Mesothelial cell of epicardium (in vitro differentiated cells): ENCODE data around the gene DDX1. TPM values are rescaled to one million over a fixed set of nuclear protein-coding genes. Genes with fewer than 3 reads are reported as not detected.
A peak's percentile ranks its signal among the peaks of the same experiment; 100 is the strongest.

Source experiments
- DNase-seq, 2 experiments: peaks; one replicate each; pipeline ENCODE4 v3.0.0; 2021; ENCODE audit warnings: low spot score in 2 of 2; ENCODE audit not compliant: unreplicated experiment in 2 of 2
- H3K27ac Mint-ChIP-seq: 2 replicates; pipeline ENCODE4 v1.8.0; 2021; ENCODE audit warnings: mixed read lengths
- H3K27me3 Mint-ChIP-seq: 2 replicates; pipeline ENCODE4 v1.8.0; 2021; ENCODE audit warnings: low read depth, mixed read lengths
- H3K36me3 Mint-ChIP-seq: 2 replicates; pipeline ENCODE4 v1.8.0; 2021; ENCODE audit warnings: mixed read lengths
- H3K4me1 Mint-ChIP-seq: 2 replicates; pipeline ENCODE4 v1.8.0; 2021; ENCODE audit warnings: mixed read lengths
- H3K4me3 Mint-ChIP-seq: 2 replicates; pipeline ENCODE4 v1.8.0; 2021; ENCODE audit warnings: mild to moderate bottlenecking, moderate library complexity, mixed read lengths
- H3K9me3 Mint-ChIP-seq: 2 replicates; pipeline ENCODE4 v1.8.0; 2021; ENCODE audit warnings: mixed read lengths
- CTCF ChIP-seq: fragments of 200-600 bp; sonication (generic); IDR thresholded peaks from one replicate; pipeline ENCODE4 v1.5.0; 2021; ENCODE audit warnings: antibody characterized with exemption; ENCODE audit not compliant: unreplicated experiment
- total RNA-seq: library from RNA; stranded (reverse); gene quantifications from 3 replicates; pipeline ENCODE4 v1.2.1, GENCODE V29; 2021

Gene DDX1
- total RNA-seq, 1 donor from 2014 or later = 88.9 TPM

- peaks cover 54% of the 10 kb centered on the region for H3K4me1 Mint-ChIP-seq
- H3K27me3 Mint-ChIP-seq = no peaks in the 10 kb centered on the region
- peaks cover 18% of the 10 kb centered on the region for H3K36me3 Mint-ChIP-seq
- DNase-seq = no peak
- peak overlapping the region; percentile 53 for H3K27ac Mint-ChIP-seq
- no peak for TF ChIP-seq CTCF
- H3K4me3 Mint-ChIP-seq = no peak overlapping the region
- peaks cover 11% of the 10 kb centered on the region for H3K9me3 Mint-ChIP-seq
Observed at GRCh38 chr2:15641530-15641982, 49.9 kb downstream of the DDX1 start.

- H3K27ac Mint-ChIP-seq = peak overlapping the region; percentile 53
- DNase-seq = no peak
- H3K27me3 Mint-ChIP-seq = no peaks in the 10 kb centered on the region
- no peak overlapping the region for H3K4me3 Mint-ChIP-seq
- H3K36me3 Mint-ChIP-seq = peaks cover 18% of the 10 kb centered on the region
- H3K9me3 Mint-ChIP-seq = peaks cover 11% of the 10 kb centered on the region
- no peak for TF ChIP-seq CTCF
- peaks cover 48% of the 10 kb centered on the region for H3K4me1 Mint-ChIP-seq
Observed at GRCh38 chr2:15642011-15642814, 50.5 kb downstream of the DDX1 start.

DNA sequence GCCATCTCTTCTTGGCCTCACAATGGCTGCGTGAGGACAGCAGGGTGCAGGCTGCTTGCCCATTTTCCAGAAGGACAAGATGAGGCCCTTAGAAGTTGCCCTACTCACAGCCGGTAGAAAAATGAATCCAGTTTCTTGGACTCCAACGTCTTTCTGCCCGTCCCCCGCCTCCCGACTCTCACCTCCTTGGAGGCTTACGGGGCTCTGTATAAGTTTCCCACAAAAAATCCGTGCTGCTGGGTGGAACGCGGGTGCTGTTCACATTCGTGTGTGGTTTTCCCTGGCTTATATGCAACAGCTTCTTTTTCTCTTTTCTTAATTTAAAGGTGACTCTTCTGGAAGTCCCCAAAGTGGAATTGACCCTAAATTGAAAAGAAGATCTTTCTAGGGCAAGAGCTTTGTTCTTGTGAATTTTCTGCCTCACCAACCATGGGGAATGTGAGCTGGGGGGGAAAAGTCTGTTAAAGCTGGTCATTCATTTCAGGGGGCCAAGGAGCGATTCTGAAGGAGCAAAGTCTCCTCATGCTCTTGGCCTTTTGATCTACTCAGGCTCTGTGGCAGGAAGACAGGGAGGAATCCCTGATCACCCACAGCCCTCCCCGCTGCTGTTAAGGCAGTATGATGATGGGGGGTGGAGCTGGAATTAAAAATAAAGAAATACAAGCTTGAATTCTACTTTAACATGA is 51.3 kb downstream of the DDX1 start:
- no peak for TF ChIP-seq CTCF
- no peak for DNase-seq
- H3K27me3 Mint-ChIP-seq = no peaks in the 10 kb centered on the region
- no peak overlapping the region for H3K4me3 Mint-ChIP-seq
- peaks cover 18% of the 10 kb centered on the region for H3K36me3 Mint-ChIP-seq
- peaks cover 41% of the 10 kb centered on the region for H3K4me1 Mint-ChIP-seq
- H3K9me3 Mint-ChIP-seq = peaks cover 11% of the 10 kb centered on the region
- peak overlapping the region; percentile 34 for H3K27ac Mint-ChIP-seq

DNA sequence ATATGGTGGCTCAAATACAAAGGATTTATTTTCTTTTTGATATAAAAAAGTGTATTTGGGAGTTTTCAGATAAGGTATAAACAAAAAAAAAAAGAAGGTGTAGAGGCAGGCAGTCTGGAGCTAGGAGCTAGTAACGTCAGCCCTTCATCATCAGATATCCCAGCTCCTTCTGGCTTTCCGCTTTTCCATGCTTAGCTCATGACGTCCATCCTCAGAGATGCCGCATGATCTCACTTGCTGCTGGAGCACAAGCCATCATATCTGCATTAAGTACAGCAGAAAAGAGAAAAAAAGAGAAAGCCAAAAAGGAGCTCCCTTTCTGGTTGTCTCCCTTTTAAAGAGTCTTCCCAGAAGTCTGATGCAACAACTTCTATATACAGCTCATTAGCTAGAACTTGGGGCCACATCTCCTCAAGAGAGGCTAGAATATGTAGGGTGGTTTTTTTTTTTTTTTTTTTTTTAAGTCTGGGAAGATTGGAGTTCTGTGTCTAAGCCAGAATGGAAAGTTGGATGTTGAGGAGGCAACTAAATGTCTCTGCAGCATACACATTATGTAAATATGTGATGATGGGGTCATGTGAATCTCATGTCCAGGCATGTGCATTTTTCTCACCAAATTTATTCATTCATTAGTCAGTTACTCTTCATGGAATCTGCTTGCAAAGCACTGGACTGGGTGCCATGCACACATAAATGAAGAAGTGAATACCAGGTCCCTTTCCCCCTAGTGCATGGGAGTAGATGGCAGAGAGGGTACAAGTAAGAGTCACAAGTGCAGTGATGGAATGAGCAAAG is 52.3 kb downstream of the DDX1 start:
- Mint-ChIP-seq H3K36me3 (peaks cover 18% of the 10 kb centered on the region), H3K9me3 (peaks cover 11% of the 10 kb centered on the region), H3K4me3 (no peak overlapping the region), H3K27ac (no peak overlapping the region), H3K27me3 (no peaks in the 10 kb centered on the region), H3K4me1 (peaks cover 35% of the 10 kb centered on the region)
- no peak for TF ChIP-seq CTCF
- DNase-seq = no peak

DNA sequence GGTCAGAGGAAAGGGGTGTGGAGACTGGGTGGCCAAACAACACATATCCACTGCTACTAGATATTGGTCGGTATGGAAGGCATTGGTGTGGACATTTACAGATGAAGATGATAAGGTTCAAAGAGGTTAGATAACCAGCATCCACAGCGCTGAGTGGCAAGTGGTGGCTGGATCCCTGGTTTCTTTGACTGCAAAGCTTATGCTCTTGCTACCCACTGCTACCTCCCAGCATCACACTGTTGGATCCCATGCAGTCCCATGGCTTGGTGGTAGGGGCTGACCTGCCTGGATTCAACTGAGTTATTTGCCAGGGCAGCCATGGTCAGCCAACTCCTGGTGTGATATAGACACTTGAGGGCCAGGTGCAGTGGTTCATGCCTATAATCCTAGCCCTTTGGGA is 53.6 kb downstream of the DDX1 start:
- H3K4me1 Mint-ChIP-seq = peaks cover 31% of the 10 kb centered on the region
- no peaks in the 10 kb centered on the region for H3K27me3 Mint-ChIP-seq
- TF ChIP-seq CTCF = no peak
- peaks cover 11% of the 10 kb centered on the region for H3K9me3 Mint-ChIP-seq
- H3K4me3 Mint-ChIP-seq = no peak overlapping the region
- H3K36me3 Mint-ChIP-seq = peaks cover 18% of the 10 kb centered on the region
- no peak for DNase-seq
- H3K27ac Mint-ChIP-seq = no peak overlapping the region
